GM19035 (cell line): Measurements from ENCODE around the gene CLCN7.

Experiments
- ATAC-seq: cut with Tn5 transposase; IDR thresholded peaks from one replicate; pipeline ENCODE4 v1.9.1; 2021; ENCODE audit not compliant: unreplicated experiment

Gene CLCN7

GRCh38 chr16:1503110-1503955, 28.5 kb upstream of the CLCN7 start:
- ATAC-seq = no peak

GRCh38 chr16:1502092-1503004, 27.5 kb upstream of the CLCN7 start:
- ATAC-seq = no peak

GRCh38 chr16:1501630-1502029, 26.8 kb upstream of the CLCN7 start:
- no peak for ATAC-seq

- no peak for ATAC-seq
Observed at GRCh38 chr16:1500465-1501150, 25.8 kb upstream of the CLCN7 start.

- no peak for ATAC-seq
Observed at GRCh38 chr16:1499756-1500464, 25.1 kb upstream of the CLCN7 start.

GRCh38 chr16:1498899-1499676, 24.3 kb upstream of the CLCN7 start:
- no peak for ATAC-seq

- ATAC-seq = no peak
Observed at GRCh38 chr16:1497014-1497598, 22.3 kb upstream of the CLCN7 start.

GRCh38 chr16:1496464-1496863, 21.6 kb upstream of the CLCN7 start:
- ATAC-seq = no peak

GRCh38 chr16:1495889-1496262, 21.0 kb upstream of the CLCN7 start:
- no peak for ATAC-seq

- ATAC-seq = no peak
Observed at GRCh38 chr16:1495211-1495888, 20.5 kb upstream of the CLCN7 start.

- no peak for ATAC-seq
Observed at GRCh38 chr16:1494711-1495110, 19.9 kb upstream of the CLCN7 start.

GRCh38 chr16:1494129-1494640, 19.4 kb upstream of the CLCN7 start:
- no peak for ATAC-seq

GRCh38 chr16:1493746-1494094, 18.9 kb upstream of the CLCN7 start:
- peak; percentile 23 for ATAC-seq

GRCh38 chr16:1492923-1493745, 18.3 kb upstream of the CLCN7 start, which contains the start of gene TELO2:
Gene TELO2 (plus strand): TSS chr16:1493360. CDS start chr16:1494282, 922 bp downstream.
- peak; percentile 60 for ATAC-seq

- ATAC-seq = no peak
Observed at GRCh38 chr16:1492082-1492922, 17.5 kb upstream of the CLCN7 start.

GRCh38 chr16:1491327-1491726, 16.5 kb upstream of the CLCN7 start:
- ATAC-seq = no peak

- no peak for ATAC-seq
Observed at GRCh38 chr16:1489077-1489476, 14.2 kb upstream of the CLCN7 start.
